ENCODE results near the gene B3GNT7.
"Not testable (repeated sequence)": the region's sequence is repeated elsewhere in the genome, so short reads cannot be mapped to it uniquely, and the experiment has no call there.

Gene B3GNT7

GRCh38 chr2:231367178-231367577, 28.3 kb upstream of the B3GNT7 start:
- DNase-seq = no peak

- DNase-seq = no peak
Measured at GRCh38 chr2:231369580-231370428, 25.7 kb upstream of the B3GNT7 start.

- DNase-seq = no peak
Measured at GRCh38 chr2:231370429-231370748, 25.1 kb upstream of the B3GNT7 start.

GRCh38 chr2:231370749-231371429, 24.6 kb upstream of the B3GNT7 start:
- DNase-seq = no peak

- DNase-seq = no peak
Measured at GRCh38 chr2:231371430-231372054, 24.0 kb upstream of the B3GNT7 start.

- DNase-seq = no peak
Measured at GRCh38 chr2:231372326-231372725, 23.2 kb upstream of the B3GNT7 start.

- no peak for DNase-seq
Measured at GRCh38 chr2:231373184-231373583, 22.3 kb upstream of the B3GNT7 start.

- DNase-seq = no peak
Measured at GRCh38 chr2:231373786-231374349, 21.6 kb upstream of the B3GNT7 start.

- DNase-seq = no peak
Measured at GRCh38 chr2:231374771-231375170, 20.7 kb upstream of the B3GNT7 start.

GRCh38 chr2:231375994-231376615, 19.4 kb upstream of the B3GNT7 start:
- DNase-seq = not testable (repeated sequence)

GRCh38 chr2:231376857-231377256, 18.7 kb upstream of the B3GNT7 start:
- no peak for DNase-seq

GRCh38 chr2:231378026-231378722, 17.3 kb upstream of the B3GNT7 start:
- DNase-seq = no peak

- no peak for DNase-seq
Measured at GRCh38 chr2:231379266-231380215, 16.0 kb upstream of the B3GNT7 start.

GRCh38 chr2:231380307-231380706, 15.2 kb upstream of the B3GNT7 start:
- no peak for DNase-seq

- DNase-seq = no peak
Measured at GRCh38 chr2:231380991-231381847, 14.3 kb upstream of the B3GNT7 start.

- DNase-seq = no peak
Measured at GRCh38 chr2:231382116-231382515, 13.4 kb upstream of the B3GNT7 start.

GRCh38 chr2:231383416-231384108, 11.9 kb upstream of the B3GNT7 start:
- no peak for DNase-seq

GRCh38 chr2:231384109-231384435, 11.4 kb upstream of the B3GNT7 start:
- DNase-seq = no peak

- DNase-seq = no peak
Measured at GRCh38 chr2:231384970-231385369, 10.5 kb upstream of the B3GNT7 start.

GRCh38 chr2:231385429-231385828, 10.1 kb upstream of the B3GNT7 start:
- DNase-seq = no peak
